ENCODE data around the gene USP31. TPM values are rescaled to one million over a fixed set of nuclear protein-coding genes. Genes with fewer than 3 reads are reported as not detected.

Gene USP31
- total and polyA plus RNA-seq, 2 donors (not counting 1 experiment from before 2014, with no cell fraction given), result 1.6 to 6.7 TPM

DNA sequence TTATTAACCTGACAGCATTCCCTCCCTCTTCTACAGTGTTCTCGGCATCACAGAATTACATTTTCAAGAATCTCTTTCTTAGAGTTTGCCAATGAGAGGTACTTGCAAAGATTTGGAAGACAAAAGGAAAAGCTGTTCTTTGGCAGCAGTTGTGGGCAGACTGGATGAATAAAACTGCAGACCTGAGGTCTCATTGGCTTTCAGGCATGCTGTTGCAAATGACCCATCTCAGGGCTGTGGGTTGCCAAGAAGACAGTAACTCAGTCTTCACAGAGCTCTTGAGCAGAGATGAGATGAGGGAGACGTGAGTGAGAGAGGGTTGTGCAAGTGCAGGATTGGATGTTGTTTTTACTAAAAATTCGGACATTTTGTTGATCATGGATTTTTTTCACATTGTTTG lies 11.3 kb upstream of the USP31 start:
- Histone ChIP-seq H3K9me3 (ENCODE audit: control extremely low read depth in 1 of 3, control insufficient read depth in 2 of 3, insufficient read depth in 1 of 3, low read length in 2 of 3) (no peaks in the 10 kb centered on the region), H3K27ac (ENCODE audit: low read length in 2 of 2) (no peak overlapping the region), H3K79me2 (ENCODE audit: control insufficient read depth, insufficient read depth, low read length) (no peaks in the 10 kb centered on the region), H3K4me1 (ENCODE audit: control insufficient read depth in 2 of 2, insufficient read depth in 2 of 2, low read length in 2 of 2) (no peaks in the 10 kb centered on the region), H3K9ac (ENCODE audit: low read length) (no peak overlapping the region), H4K20me1 (ENCODE audit: control insufficient read depth, insufficient read depth, low read length, poor library complexity, severe bottlenecking) (no peaks in the 10 kb centered on the region), H3K4me3 (ENCODE audit: control extremely low read depth in 1 of 5, extremely low read depth in 1 of 5, insufficient read depth in 1 of 5, low read depth in 2 of 5, low read length in 4 of 5) (no peak overlapping the region), H2AFZ (ENCODE audit: insufficient read depth, low read depth, low read length, poor library complexity, severe bottlenecking) (no peak overlapping the region), H3K27me3 (replicated peaks in 1 of 4; ENCODE audit: control extremely low read depth in 1 of 4, control insufficient read depth in 3 of 4, insufficient read depth in 4 of 4, low read length in 3 of 4) (peaks cover 0 to 7% (median 2%) of the 10 kb centered on the region in 4 experiments), H3K4me2 (replicated peaks; ENCODE audit: low read depth, low read length, poor library complexity, severe bottlenecking) (no peak overlapping the region), H3K36me3 (replicated peaks in 1 of 2; ENCODE audit: control extremely low read depth in 1 of 2, control insufficient read depth in 1 of 2, extremely low read depth in 1 of 2, insufficient read depth in 2 of 2, low read length in 1 of 2) (no peaks in the 10 kb centered on the region)
- CTCF ChIA-PET, result interaction anchor here (1.6 kb wide), 1 partner anchor 10 kb away, joined by 3 read pairs; no protein-coding TSS in a partner anchor
- 86% methylated on average over 1 of the region's 3 CpGs for WGBS (ENCODE audit: insufficient coverage)
- Mint-ChIP-seq H3K27me3 (peaks cover 60% of the 10 kb centered on the region), H3K4me1 (peaks cover 4% of the 10 kb centered on the region), H3K9me3 (ENCODE audit: insufficient read depth) (no peaks in the 10 kb centered on the region), H3K4me3 (no peak overlapping the region), H3K27ac (no peak overlapping the region)
- TF ChIP-seq EZH2 (IDR thresholded peaks at IDR 0.05; ENCODE audit: borderline replicate concordance, insufficient read depth, low read depth, low read length, poor library complexity, severe bottlenecking), result no peak
- TF ChIP-seq, protein P1, sequence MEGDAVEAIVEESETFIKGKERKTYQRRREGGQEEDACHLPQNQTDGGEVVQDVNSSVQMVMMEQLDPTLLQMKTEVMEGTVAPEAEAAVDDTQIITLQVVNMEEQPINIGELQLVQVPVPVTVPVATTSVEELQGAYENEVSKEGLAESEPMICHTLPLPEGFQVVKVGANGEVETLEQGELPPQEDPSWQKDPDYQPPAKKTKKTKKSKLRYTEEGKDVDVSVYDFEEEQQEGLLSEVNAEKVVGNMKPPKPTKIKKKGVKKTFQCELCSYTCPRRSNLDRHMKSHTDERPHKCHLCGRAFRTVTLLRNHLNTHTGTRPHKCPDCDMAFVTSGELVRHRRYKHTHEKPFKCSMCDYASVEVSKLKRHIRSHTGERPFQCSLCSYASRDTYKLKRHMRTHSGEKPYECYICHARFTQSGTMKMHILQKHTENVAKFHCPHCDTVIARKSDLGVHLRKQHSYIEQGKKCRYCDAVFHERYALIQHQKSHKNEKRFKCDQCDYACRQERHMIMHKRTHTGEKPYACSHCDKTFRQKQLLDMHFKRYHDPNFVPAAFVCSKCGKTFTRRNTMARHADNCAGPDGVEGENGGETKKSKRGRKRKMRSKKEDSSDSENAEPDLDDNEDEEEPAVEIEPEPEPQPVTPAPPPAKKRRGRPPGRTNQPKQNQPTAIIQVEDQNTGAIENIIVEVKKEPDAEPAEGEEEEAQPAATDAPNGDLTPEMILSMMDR (IDR thresholded peaks at IDR 0.05), result no peak
- no peak for ATAC-seq (ENCODE audit: low read depth)
- intact Hi-C loops (cut with micrococcal nuclease), result no loop called here
- DNase-seq, result no peak
- POLR2A ChIA-PET, result no interaction called here

DNA sequence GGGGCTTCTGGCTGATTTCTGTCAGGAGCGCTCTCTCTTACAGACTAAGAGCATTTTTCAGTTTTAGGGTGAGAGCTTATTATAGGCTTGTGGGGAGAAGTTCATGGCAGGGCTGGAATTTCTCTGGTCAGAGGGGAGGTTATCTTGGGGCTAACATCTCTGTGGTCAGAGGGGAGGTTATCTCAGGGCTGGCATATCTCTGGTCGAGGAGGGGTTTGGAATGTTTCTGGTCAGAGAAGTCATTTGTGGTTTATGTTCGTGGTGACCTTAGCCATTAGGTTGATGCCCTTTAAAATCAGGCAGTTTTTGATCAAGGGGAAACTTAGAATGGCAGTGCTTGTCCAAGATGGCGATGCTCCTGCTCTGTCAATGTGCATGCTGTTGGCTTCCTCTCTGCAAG lies 10.8 kb upstream of the USP31 start:
- peaks cover 60% of the 10 kb centered on the region for H3K27me3 Mint-ChIP-seq
- POLR2A ChIA-PET, result no interaction called here

More for the DNA sequence above, 10.8 kb upstream of the USP31 start:
- Mint-ChIP-seq H3K9me3 (ENCODE audit: insufficient read depth) (no peaks in the 10 kb centered on the region), H3K27ac (no peak overlapping the region), H3K4me1 (peaks cover 4% of the 10 kb centered on the region), H3K4me3 (no peak overlapping the region)
- Histone ChIP-seq H3K9ac (ENCODE audit: low read length) (no peak overlapping the region), H2AFZ (ENCODE audit: insufficient read depth, low read depth, low read length, poor library complexity, severe bottlenecking) (no peak overlapping the region), H3K4me1 (ENCODE audit: control insufficient read depth in 2 of 2, insufficient read depth in 2 of 2, low read length in 2 of 2) (no peaks in the 10 kb centered on the region), H3K27me3 (replicated peaks in 1 of 4; ENCODE audit: control extremely low read depth in 1 of 4, control insufficient read depth in 3 of 4, insufficient read depth in 4 of 4, low read length in 3 of 4) (peaks cover 0 to 7% (median 4%) of the 10 kb centered on the region in 4 experiments), H3K27ac (ENCODE audit: low read length in 2 of 2) (no peak overlapping the region), H3K4me2 (replicated peaks; ENCODE audit: low read depth, low read length, poor library complexity, severe bottlenecking) (no peak overlapping the region), H3K79me2 (ENCODE audit: control insufficient read depth, insufficient read depth, low read length) (no peaks in the 10 kb centered on the region), H3K4me3 (ENCODE audit: control extremely low read depth in 1 of 5, extremely low read depth in 1 of 5, insufficient read depth in 1 of 5, low read depth in 2 of 5, low read length in 4 of 5) (no peak overlapping the region), H3K9me3 (ENCODE audit: control extremely low read depth in 1 of 3, control insufficient read depth in 2 of 3, insufficient read depth in 1 of 3, low read length in 2 of 3) (no peaks in the 10 kb centered on the region), H4K20me1 (ENCODE audit: control insufficient read depth, insufficient read depth, low read length, poor library complexity, severe bottlenecking) (no peaks in the 10 kb centered on the region), H3K36me3 (replicated peaks in 1 of 2; ENCODE audit: control extremely low read depth in 1 of 2, control insufficient read depth in 1 of 2, extremely low read depth in 1 of 2, insufficient read depth in 2 of 2, low read length in 1 of 2) (no peaks in the 10 kb centered on the region)
- WGBS (ENCODE audit: insufficient coverage), result 68% methylated on average over 4 of the region's 4 CpGs
- TF ChIP-seq, protein P1 (IDR thresholded peaks at IDR 0.05), result no peak
- no peak for TF ChIP-seq EZH2 (IDR thresholded peaks at IDR 0.05; ENCODE audit: borderline replicate concordance, insufficient read depth, low read depth, low read length, poor library complexity, severe bottlenecking)
- CTCF ChIA-PET, result interaction anchor here (1.6 kb wide), 1 partner anchor 9 kb away, joined by 3 read pairs; no protein-coding TSS in a partner anchor
- no peak for ATAC-seq (ENCODE audit: low read depth)
- intact Hi-C loops (cut with micrococcal nuclease), result no loop called here
- DNase-seq, result no peak

All from B cell (primary cell).